ENCODE data around the gene XRCC4. TPM values are rescaled to one million over a fixed set of nuclear protein-coding genes. Genes with fewer than 3 reads are reported as not detected.
"Not testable (repeated sequence)": the region's sequence is repeated elsewhere in the genome, so short reads cannot be mapped to it uniquely, and the experiment has no call there.

The XRCC4 gene
- total RNA-seq, 1 donor, result 8.0 TPM

GRCh38 chr5:83255268-83255667, 177.9 kb downstream of the XRCC4 start:
- H3K36me3 ChIP-seq (ENCODE audit: insufficient read depth, low read length), result no peaks in the 10 kb centered on the region
- no peak overlapping the region for H3K4me3 ChIP-seq (ENCODE audit: insufficient read depth, low read length)
- no peaks in the 10 kb centered on the region for H3K9me3 ChIP-seq (ENCODE audit: low read depth, low read length)
- no peak overlapping the region for H3K27ac ChIP-seq (ENCODE audit: low read depth, low read length)
- H3K27me3 ChIP-seq (ENCODE audit: insufficient read depth, low read length), result no peaks in the 10 kb centered on the region
- H3K4me1 ChIP-seq (ENCODE audit: insufficient read depth, low read length), result peaks cover 15% of the 10 kb centered on the region
- no peaks in the 10 kb centered on the region for H4K20me1 ChIP-seq (ENCODE audit: insufficient read depth, low read length)
- no peaks in the 10 kb centered on the region for H3K79me2 ChIP-seq (ENCODE audit: insufficient read depth, low read length)
- peak overlapping the region; percentile 8 for H3K4me2 ChIP-seq (ENCODE audit: insufficient read depth, low read length)
- TF ChIP-seq, protein P1, sequence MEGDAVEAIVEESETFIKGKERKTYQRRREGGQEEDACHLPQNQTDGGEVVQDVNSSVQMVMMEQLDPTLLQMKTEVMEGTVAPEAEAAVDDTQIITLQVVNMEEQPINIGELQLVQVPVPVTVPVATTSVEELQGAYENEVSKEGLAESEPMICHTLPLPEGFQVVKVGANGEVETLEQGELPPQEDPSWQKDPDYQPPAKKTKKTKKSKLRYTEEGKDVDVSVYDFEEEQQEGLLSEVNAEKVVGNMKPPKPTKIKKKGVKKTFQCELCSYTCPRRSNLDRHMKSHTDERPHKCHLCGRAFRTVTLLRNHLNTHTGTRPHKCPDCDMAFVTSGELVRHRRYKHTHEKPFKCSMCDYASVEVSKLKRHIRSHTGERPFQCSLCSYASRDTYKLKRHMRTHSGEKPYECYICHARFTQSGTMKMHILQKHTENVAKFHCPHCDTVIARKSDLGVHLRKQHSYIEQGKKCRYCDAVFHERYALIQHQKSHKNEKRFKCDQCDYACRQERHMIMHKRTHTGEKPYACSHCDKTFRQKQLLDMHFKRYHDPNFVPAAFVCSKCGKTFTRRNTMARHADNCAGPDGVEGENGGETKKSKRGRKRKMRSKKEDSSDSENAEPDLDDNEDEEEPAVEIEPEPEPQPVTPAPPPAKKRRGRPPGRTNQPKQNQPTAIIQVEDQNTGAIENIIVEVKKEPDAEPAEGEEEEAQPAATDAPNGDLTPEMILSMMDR (IDR thresholded peaks at IDR 0.05; ENCODE audit: extremely low read depth, low read depth, low read length), result no peak
- DNase-seq (ENCODE audit: insufficient read length, low spot score, missing footprints), result peak; percentile 25
- H2AFZ ChIP-seq (ENCODE audit: low read length), result no peak overlapping the region

DNA sequence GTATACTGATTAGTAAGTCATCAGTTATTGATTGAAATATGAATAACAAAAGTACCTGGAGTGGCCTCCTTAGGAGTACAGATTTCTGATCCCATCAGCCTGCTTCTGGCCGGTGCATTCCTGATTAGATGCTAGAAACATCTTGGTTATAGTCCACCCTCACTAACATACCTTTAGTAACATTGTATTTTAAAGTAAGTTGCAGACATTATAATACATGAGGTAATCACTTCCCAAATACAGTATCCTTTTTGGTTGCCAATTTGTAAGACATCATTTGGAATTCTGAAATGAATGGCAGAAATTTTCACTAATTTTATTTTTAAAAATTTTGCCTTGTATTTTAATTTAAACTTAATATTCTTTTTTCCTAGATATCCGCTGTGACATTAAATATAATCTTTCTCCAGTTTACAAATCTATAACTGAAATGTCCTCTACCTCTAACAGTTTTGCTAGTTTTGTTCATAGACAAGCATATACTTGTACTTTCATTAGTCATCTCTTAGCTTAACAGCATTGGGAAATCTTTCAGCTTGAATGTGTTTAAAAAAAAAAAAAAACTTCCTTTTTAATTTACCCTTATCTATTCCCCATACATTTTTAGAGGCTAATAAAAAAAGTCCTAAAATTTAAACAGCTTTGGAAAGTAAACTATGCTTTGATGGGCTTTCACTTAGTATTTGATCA, 178.9 kb downstream of the XRCC4 start:
- no peak overlapping the region for H3K4me3 ChIP-seq (ENCODE audit: insufficient read depth, low read length)
- DNase-seq (ENCODE audit: insufficient read length, low spot score, missing footprints), result no peak
- no peaks in the 10 kb centered on the region for H3K9me3 ChIP-seq (ENCODE audit: low read depth, low read length)
- no peak overlapping the region for H3K27ac ChIP-seq (ENCODE audit: low read depth, low read length)
- H3K27me3 ChIP-seq (ENCODE audit: insufficient read depth, low read length), result no peaks in the 10 kb centered on the region
- H2AFZ ChIP-seq (ENCODE audit: low read length), result no peak overlapping the region
- H3K4me1 ChIP-seq (ENCODE audit: insufficient read depth, low read length), result peaks cover 15% of the 10 kb centered on the region
- no peaks in the 10 kb centered on the region for H3K79me2 ChIP-seq (ENCODE audit: insufficient read depth, low read length)
- H4K20me1 ChIP-seq (ENCODE audit: insufficient read depth, low read length), result no peaks in the 10 kb centered on the region
- TF ChIP-seq, protein P1 (IDR thresholded peaks at IDR 0.05; ENCODE audit: extremely low read depth, low read depth, low read length), result no peak
- no peaks in the 10 kb centered on the region for H3K36me3 ChIP-seq (ENCODE audit: insufficient read depth, low read length)
- H3K4me2 ChIP-seq (ENCODE audit: insufficient read depth, low read length), result no peak overlapping the region

DNA sequence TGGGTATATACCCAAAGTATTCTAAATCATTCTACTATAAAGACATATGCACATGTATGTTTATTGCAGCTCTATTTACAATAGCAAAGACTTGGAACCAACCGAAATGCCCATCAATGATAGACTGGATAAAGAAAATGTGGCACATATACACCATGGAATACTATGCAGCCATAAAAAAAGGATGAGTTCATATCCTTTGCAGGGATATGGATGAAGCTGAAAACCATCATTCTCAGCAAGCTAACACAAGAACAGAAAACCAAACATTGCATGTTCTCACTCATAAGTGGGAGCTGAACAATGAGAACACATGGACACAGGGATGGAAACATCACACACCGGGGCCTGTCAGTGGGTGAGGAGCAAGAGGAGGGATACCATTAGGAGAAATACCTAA, 180.3 kb downstream of the XRCC4 start:
- peaks cover 15% of the 10 kb centered on the region for H3K4me1 ChIP-seq (ENCODE audit: insufficient read depth, low read length)
- not testable (repeated sequence) for H3K9me3 ChIP-seq (ENCODE audit: low read depth, low read length); H3K4me3 ChIP-seq (ENCODE audit: insufficient read depth, low read length); H3K27ac ChIP-seq (ENCODE audit: low read depth, low read length); H3K4me2 ChIP-seq (ENCODE audit: insufficient read depth, low read length); DNase-seq (ENCODE audit: insufficient read length, low spot score, missing footprints); H2AFZ ChIP-seq (ENCODE audit: low read length); H3K79me2 ChIP-seq (ENCODE audit: insufficient read depth, low read length); H3K27me3 ChIP-seq (ENCODE audit: insufficient read depth, low read length); H4K20me1 ChIP-seq (ENCODE audit: insufficient read depth, low read length); H3K36me3 ChIP-seq (ENCODE audit: insufficient read depth, low read length)

GRCh38 chr5:83265318-83265717, 188.0 kb downstream of the XRCC4 start:
- no peaks in the 10 kb centered on the region for H3K79me2 ChIP-seq (ENCODE audit: insufficient read depth, low read length)
- no peak overlapping the region for H3K4me3 ChIP-seq (ENCODE audit: insufficient read depth, low read length)
- no peaks in the 10 kb centered on the region for H3K36me3 ChIP-seq (ENCODE audit: insufficient read depth, low read length)
- no peak for DNase-seq (ENCODE audit: insufficient read length, low spot score, missing footprints)
- H3K4me2 ChIP-seq (ENCODE audit: insufficient read depth, low read length), result no peak overlapping the region
- no peaks in the 10 kb centered on the region for H3K4me1 ChIP-seq (ENCODE audit: insufficient read depth, low read length)
- no peaks in the 10 kb centered on the region for H4K20me1 ChIP-seq (ENCODE audit: insufficient read depth, low read length)
- H3K27me3 ChIP-seq (ENCODE audit: insufficient read depth, low read length), result peaks cover 7% of the 10 kb centered on the region
- H2AFZ ChIP-seq (ENCODE audit: low read length), result no peak overlapping the region
- no peak overlapping the region for H3K27ac ChIP-seq (ENCODE audit: low read depth, low read length)
- no peaks in the 10 kb centered on the region for H3K9me3 ChIP-seq (ENCODE audit: low read depth, low read length)
- TF ChIP-seq, protein P1 (IDR thresholded peaks at IDR 0.05; ENCODE audit: extremely low read depth, low read depth, low read length), result no peak
